Ureter (tissue), 1 donor: ENCODE data around the gene OR4Q2. TPM values are rescaled to one million over a fixed set of nuclear protein-coding genes. Genes with fewer than 3 reads are reported as not detected.
"Not testable (repeated sequence)": the region's sequence is repeated elsewhere in the genome, so short reads cannot be mapped to it uniquely, and the experiment has no call there.

Experiments
- DNase-seq: peaks from one replicate; pipeline ENCODE4 v3.0.0-alpha.2; 2020; ENCODE audit warnings: low spot score
- total RNA-seq: library from RNA; stranded (reverse); gene quantifications from one replicate; pipeline ENCODE4 v1.2.4, GENCODE V29; 2023
- donor health status: DM: yes; HTN: yes; CAD: no.

The OR4Q2 gene
- total RNA-seq, result not detected

DNA sequence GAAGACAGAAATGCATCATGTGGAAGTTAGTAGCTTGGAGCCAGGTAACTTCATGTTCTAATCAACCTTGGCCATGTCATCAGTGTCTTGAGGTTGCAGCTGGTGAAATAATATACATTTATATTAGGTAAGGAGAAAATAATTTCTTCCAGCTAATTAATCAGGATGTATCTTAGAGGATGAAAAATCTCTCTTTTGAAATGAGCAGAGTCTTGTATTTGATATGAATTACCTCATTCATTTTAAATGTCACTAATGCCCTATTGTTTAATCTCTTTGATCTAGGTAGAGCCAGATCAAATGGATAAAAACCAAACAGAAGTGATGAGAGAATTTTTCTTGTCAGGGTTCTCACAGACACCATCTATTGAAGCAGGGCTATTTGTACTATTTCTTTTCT lies at the start of gene OR4Q2:
Gene OR4Q2 (plus strand): TSS at position 301 of the 400 bp plus-strand sequence.
- no peak for DNase-seq

- not testable (repeated sequence) for DNase-seq
Measured at GRCh38 chr14:19969735-19970134, 32.2 kb upstream of the OR4Q2 start.

- DNase-seq, result no peak
Measured at GRCh38 chr14:19974844-19975243, 27.1 kb upstream of the OR4Q2 start.

DNA sequence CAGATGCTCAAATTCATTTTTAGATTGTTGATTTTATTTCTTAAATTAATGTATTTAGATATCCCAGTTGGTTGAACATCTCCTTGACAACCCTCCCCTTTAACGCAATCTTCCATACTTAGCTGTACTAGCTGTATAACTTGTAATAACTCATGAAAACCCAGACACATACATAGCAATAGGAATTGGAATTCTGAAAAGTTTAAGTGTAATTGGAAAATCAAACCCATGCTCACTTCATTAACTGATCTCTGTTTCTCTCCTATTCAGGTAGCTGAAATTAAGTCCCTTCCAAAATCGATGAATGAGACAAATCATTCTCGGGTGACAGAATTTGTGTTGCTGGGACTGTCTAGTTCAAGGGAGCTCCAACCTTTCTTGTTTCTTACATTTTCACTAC lies 26.7 kb upstream of the OR4Q2 start, which contains the start of gene OR4K15:
Gene OR4K15 (plus strand): TSS at position 301 of the 400 bp plus-strand sequence. CDS start 0 bp downstream, at position 301.
- DNase-seq, result no peak

- no peak for DNase-seq
Measured at GRCh38 chr14:19993438-19993837, 8.5 kb upstream of the OR4Q2 start.

GRCh38 chr14:20002319-20002718 lies 356 bp downstream of the OR4Q2 start:
- DNase-seq, result no peak

DNA sequence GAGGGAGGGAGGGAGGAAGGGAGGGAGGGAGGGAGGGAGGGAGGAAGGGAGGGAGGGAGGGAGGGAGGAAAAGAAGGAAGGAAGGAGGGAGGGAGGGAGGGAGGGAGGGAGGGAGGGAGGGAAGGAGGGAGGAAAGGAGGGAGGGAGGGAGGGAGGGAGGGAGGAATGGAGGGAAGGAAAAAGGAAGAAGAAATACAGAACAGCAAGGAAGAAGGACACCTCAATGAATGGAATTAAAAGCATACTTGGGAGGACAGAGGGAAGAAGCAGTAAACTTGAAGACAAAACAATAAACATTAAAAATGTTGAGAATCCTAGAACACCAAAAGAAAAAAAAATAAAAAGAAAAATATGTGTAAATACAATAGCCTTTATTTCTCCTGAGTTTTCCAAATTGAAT lies 6.2 kb downstream of the OR4Q2 start:
- DNase-seq, result no peak

DNA sequence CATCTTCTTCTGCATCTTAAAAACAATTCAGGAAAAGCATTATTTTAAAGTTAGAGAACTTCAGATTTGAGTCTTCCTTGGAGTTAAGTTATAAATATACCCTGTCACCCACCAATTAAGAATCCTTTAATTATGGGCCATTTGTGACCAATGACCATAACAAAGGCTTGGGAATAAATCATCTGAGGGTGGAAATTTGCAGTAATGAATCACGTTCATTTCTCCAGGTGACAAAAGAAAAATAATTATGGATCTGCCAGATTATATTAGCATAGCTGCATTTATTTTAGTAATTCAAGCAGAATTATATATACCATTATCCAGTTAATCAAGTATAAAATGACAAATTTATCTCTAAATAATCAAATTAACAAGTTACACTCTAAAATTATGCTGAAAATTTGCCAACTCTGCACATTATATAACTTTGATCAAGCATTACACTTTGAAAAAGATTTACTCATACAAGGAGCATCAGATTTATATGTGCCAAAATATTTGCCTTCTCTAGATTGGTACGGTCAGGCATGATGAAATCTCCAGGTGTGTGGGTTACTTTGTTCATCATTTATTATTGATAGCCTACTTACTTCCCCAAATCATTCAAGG lies 17.4 kb downstream of the OR4Q2 start, which contains the start of gene OR4K14:
Gene OR4K14 (minus strand): TSS at position 51 of the 609 bp plus-strand sequence. CDS start 4,114 bp downstream, outside the sequence.
- DNase-seq, result no peak

DNA sequence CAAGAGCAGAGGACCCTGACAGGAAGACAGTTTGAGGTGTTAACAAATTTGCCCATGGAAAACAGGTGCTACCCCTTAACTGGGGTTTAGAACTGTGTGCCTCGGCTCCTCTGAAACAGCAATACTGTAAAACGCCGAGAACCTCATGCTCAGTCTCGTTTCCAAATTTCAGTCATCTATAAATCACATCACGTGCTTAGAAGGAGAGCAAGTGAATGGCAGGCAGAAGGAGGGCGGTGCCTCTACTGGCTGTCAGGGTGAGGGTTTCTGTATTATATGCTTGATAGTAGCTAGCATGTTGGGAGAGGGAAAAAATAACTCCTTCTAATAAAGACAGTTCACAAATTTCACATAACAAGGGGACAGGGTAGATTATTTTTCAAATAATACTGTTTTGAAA lies 29.1 kb downstream of the OR4Q2 start:
- DNase-seq, result no peak

DNA sequence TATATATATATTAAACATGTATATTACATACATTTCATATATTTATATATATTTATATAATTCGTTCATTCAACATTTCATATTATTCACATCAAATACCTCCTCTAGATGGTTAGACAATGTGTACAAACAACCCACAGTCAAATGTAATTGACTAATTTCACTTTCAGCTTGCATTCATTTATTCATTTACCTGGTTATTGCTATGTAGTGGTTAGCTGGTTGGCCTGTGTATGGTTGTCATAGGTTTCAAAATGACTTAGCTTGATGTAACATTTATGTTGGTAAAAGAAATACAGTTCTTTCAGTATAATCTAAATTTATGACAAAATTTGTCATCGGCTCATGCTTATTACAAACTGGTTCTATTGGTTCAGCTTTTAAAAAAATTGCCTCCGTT lies 33.5 kb downstream of the OR4Q2 start:
- no peak for DNase-seq

GRCh38 chr14:20035938-20036337 lies 34.0 kb downstream of the OR4Q2 start, which contains the start of gene OR4K13:
OR4K13 (minus strand) TSS chr14:20036038; CDS start chr14:20034758, 1,280 bp downstream.
- DNase-seq, result no peak

- DNase-seq, result no peak
Measured at GRCh38 chr14:20044243-20044642, 42.3 kb downstream of the OR4Q2 start.

DNA sequence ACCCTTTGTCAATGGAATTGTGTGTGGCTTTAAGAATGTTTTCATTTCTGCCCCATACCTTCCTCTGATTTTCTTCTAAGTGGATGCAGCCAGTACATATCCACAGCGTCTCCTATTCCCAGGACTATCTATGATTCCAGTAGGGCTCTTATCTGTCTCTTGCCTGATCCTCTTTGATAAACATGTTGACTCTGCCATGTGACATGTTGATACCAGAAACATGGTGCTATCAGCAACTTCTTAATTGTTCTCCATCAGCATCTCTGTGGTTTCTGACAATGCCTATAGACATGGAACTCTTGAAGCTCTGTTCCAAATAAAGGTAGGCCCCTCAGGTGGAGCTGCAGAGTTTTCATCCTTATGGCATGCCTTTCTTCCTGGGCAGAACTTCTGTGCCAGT lies 46.2 kb downstream of the OR4Q2 start:
- no peak for DNase-seq

Other genes with a start within 250 kb of the OR4Q2 start
- gene OR4M1, start 228.7 kb upstream of the OR4Q2 start, total RNA-seq, result not detected
- not detected for gene OR4N2, start 198.4 kb upstream of the OR4Q2 start, total RNA-seq
- not detected for gene OR4K2, start 127.0 kb upstream of the OR4Q2 start, total RNA-seq
- gene OR4K5, start 81.6 kb upstream of the OR4Q2 start, total RNA-seq, result not detected
- not detected for gene OR4K1, start 71.2 kb upstream of the OR4Q2 start, total RNA-seq
- gene OR4K15, start 26.6 kb upstream of the OR4Q2 start, total RNA-seq, result not detected
- gene OR4K14, start 17.1 kb downstream of the OR4Q2 start, total RNA-seq, result not detected
- not detected for gene OR4K13, start 33.9 kb downstream of the OR4Q2 start, total RNA-seq
- gene OR4L1, start 57.9 kb downstream of the OR4Q2 start, total RNA-seq, result not detected
- not detected for gene OR4K17, start 108.6 kb downstream of the OR4Q2 start, total RNA-seq
- not detected for gene OR4N5, start 136.7 kb downstream of the OR4Q2 start, total RNA-seq
- not detected for gene OR11G2, start 188.7 kb downstream of the OR4Q2 start, total RNA-seq
- not detected for gene OR11H6, start 221.5 kb downstream of the OR4Q2 start, total RNA-seq
- gene OR11H7, start 226.8 kb downstream of the OR4Q2 start, total RNA-seq, result not detected
- not detected for gene OR11H4, start 237.1 kb downstream of the OR4Q2 start, total RNA-seq